Erythroblast (primary cell): ENCODE measurements around the gene YY2.

Experiments
- GATA1 ChIP-seq: IDR thresholded peaks from 2 replicates; pipeline ENCODE4 v1.6.1; 2011; ENCODE audit warnings: low read depth, mild to moderate bottlenecking, control low read depth, low read length, moderate library complexity
- POLR2A ChIP-seq: IDR thresholded peaks from 2 replicates; pipeline ENCODE4 v1.6.1; 2011; ENCODE audit warnings: mild to moderate bottlenecking, low read length

DNA sequence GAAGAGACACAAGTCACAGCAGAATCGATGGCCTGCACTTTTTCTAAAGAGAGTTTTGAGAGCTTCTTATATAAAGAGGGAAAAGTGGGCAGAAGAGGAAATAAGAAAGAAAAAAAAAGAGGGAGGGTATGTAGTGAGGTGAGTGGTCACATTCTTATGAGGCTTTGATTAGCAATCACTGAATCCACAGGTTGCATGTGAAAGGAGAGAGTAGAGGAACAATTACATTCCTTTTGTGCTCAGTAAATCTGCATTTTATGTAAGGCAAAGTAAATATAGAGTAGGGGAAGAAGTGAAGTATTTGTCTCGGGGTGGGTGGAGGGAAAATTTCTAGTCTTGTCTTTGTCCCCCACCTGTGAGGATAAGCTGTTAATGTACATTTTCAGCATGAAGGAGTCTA, 43.2 kb upstream of the YY2 start:
- no peak for TF ChIP-seq POLR2A
- TF ChIP-seq GATA1, result no peak
